GDM1 (cell line): ENCODE data around the gene PCNX1.
"Not testable (repeated sequence)": the region's sequence is repeated elsewhere in the genome, so short reads cannot be mapped to it uniquely, and the experiment has no call there.

Experiments
- DNase-seq: peaks from one replicate; lab custom pipeline; 2025; lab: John Stamatoyannopoulos, UW

The PCNX1 gene

GRCh38 chr14:71129716-71130490 is 222.6 kb downstream of the PCNX1 start:
- DNase-seq, result not testable (repeated sequence)

DNA sequence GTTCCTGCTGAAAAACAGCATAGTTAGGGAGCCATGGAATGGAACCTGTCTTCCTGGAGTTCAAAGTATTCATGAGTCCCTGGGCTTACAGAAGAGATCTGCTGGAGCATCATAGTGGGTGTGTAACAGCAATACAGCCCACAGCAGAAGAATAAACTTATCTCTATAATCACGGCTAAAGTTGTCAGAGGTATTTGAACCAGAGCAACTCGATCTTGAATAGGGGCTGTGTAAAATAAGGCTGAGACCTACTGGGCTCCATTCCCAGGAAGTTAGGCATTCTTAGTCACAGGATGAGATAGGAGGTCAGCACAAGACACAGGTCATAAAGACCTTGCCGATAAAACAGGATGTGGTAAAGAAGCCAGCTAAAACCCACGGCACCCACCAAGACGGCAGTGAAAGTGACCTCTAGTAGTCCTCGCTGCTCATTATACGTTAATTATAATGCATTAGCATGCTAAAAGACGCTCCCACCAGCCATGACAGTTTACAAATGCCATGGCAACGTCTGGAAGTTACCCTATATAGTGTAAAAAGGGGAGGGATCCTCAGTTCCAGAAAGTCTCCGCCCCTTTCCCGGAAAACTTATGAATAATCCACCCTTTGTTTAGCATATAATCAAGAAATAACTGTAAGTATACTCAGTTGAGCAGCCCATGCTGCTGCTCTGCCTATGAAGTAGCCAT is 223.4 kb downstream of the PCNX1 start:
- DNase-seq, result no peak

DNA sequence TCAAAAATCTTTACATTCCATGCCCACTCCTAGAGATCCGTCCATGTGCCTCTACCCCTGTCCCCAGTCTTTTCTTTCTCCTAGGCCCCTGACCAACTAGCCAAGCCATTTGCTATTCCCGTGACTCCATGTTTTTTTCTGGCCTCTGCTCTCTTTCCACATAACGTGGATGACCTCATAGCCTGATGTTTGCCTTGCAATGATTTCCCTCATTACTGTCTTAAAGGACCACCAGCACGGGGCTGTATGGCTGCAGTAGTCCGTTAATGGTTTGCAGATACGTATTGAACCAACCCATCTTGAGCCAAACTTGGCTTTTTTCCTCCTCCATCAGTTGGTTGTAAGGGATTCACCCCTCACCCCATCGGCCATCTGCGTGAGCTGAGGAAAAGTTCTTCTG is 226.0 kb downstream of the PCNX1 start:
- DNase-seq, result no peak

GRCh38 chr14:71135496-71135895 is 228.2 kb downstream of the PCNX1 start:
- DNase-seq, result no peak

DNA sequence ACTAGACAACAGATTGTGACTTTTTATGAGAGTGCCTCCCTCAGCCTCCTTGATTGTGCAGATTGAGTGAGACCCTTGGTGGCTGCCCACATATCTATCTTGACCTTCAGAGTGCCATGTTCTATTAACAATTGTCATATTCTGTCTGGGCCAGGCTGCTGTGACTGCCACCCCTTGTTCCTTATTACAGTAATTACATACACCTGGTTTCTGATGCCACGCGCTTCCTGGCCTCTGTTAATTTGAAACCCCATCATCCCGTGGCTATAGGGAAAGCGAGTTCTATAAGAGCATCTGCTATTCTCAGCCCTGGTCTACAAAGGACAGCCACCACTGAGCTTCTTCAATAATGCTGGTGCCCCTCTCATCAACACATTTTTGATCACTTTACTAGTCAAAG is 228.7 kb downstream of the PCNX1 start:
- DNase-seq, result no peak

- no peak for DNase-seq
Measured at GRCh38 chr14:71136386-71137060, 229.3 kb downstream of the PCNX1 start.

DNA sequence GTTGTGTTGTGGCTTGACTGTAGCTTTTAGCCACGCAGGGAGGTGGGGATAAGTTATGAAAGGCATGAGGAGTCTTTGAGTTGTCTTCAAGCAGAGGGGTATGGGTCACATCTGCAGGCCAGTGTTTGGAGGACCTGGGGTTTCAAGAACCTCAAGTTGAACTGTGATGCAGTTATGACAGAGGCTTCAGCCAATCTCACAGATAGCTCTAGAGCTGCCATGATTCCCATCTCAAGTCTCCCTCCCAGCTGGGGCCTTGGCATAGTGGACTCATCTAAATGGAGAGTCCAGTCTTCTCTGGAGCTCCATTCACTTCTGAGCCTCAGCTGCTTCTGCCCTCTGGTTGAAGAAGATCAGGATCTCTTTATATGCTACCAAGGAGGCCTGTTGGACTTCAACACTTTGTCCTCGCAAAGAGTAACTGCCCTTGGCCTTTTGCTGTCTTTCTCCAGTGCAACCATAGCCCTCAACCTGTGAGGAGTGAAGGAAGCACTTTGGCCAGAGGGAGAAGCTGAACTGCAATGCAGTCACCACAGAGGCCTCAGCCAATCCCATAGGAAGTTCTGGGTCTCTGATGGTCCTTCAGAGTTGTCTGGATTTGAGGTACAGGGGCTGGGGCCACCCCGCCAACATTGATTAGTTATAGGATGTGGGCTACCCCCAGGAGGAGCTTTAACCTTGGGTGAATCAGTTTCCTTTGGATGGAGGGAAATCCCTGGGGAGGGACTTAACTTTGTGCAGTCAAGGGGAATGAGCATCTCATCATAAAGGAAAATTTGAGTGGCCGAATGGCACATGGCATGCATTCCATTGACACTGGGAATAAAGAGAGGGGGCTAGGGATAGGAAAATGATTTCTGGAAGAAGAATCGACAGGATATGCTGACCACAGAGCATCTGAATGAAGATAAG is 230.5 kb downstream of the PCNX1 start:
- DNase-seq, result no peak

DNA sequence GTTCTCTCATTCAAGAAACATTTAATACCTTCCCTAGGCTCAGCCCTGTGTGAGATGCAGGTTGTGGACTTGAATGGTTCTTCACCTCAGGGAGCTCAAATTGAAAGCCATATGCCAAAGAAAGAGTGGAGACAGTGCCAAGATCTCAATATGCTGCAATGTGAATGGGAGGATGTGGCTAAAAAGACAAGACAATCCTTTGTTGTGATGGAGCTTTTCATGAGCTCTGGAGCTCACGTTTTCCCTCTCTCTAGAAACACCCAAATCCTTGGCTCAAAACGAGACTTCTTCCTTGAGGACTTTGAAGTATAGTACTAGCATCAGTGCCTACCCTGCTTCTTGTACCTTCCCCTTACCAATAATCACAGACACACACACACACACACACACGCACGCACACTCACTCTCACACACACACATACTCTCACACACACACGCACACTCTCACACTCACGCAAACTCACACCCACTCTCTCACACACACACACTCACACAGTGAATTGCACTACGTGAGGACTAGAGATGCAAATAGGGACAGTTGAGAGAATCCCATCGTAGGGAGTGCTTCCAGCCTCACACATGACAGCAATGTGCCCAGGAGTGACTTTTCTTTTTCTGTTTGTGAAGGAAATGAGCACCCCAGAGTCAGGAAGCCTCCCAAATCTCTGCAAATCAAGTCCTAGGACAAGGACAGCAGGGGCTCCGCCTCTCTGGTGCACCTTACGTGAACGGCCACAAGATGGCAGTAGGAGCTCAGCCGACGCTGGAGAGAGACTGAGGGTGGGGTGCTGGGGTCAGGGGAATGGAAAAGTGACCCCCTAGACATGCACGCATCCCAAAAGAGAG is 231.4 kb downstream of the PCNX1 start:
- DNase-seq, result peak; percentile 31

GRCh38 chr14:71139294-71139946 is 232.2 kb downstream of the PCNX1 start:
- DNase-seq, result no peak

GRCh38 chr14:71140157-71140556 is 232.9 kb downstream of the PCNX1 start:
- DNase-seq, result no peak

DNA sequence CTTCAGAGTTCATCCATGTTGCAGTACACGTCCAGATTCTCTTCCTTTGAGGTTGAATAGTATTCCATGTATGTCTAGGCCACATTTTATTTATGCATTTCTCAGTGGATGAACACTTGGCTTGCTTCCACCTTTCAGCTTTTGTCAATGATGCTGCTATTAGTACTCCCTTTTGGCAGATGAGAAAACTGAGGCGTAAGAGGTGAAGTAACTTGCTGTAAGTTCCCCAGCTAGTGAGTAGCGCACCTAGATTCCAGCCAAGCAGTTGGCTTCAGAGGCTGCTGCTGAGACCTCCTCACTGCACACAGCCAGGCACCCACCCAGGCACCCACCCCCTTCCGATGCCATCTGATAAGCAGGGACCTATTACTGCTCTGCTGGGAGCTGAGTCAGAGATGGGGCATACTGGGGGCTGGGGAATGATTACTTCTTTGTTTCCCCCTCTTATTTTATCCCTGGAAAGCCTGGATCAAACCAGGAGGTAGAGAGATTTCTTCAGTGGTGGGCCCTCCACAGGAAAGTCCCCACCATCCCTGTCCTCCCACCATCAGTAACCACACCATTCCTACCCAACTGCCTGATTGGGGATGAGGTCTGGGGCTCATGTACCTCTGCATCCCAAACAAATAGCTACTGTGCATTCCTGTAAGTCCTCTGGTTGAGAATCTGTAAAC is 234.6 kb downstream of the PCNX1 start:
- DNase-seq, result no peak

- DNase-seq, result no peak
Measured at GRCh38 chr14:71142375-71143038, 235.2 kb downstream of the PCNX1 start.

- no peak for DNase-seq
Measured at GRCh38 chr14:71143381-71144290, 236.4 kb downstream of the PCNX1 start.

GRCh38 chr14:71147335-71147734 is 240.1 kb downstream of the PCNX1 start:
- not testable (repeated sequence) for DNase-seq

- no peak for DNase-seq
Measured at GRCh38 chr14:71148627-71149026, 241.4 kb downstream of the PCNX1 start.

DNA sequence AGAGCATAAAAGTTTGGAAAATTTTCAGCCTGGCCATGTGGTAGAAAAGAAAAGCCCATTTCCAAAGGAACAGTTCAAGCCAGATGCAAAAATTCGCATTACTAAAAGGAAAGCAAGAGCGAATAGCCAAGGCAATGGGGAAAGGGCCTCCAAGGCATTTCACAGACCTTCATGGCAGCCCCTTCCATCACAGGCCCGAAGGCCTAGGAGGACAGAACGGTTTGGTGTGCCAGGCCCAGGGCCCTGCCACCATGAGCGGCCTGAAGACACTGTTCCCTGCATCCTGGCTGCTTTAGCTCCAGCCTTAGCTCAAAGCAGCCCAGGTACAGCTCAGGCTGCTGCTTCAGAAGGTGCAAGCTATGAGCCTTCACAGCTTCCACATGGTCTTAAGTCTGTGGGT is 243.5 kb downstream of the PCNX1 start:
- DNase-seq, result no peak

DNA sequence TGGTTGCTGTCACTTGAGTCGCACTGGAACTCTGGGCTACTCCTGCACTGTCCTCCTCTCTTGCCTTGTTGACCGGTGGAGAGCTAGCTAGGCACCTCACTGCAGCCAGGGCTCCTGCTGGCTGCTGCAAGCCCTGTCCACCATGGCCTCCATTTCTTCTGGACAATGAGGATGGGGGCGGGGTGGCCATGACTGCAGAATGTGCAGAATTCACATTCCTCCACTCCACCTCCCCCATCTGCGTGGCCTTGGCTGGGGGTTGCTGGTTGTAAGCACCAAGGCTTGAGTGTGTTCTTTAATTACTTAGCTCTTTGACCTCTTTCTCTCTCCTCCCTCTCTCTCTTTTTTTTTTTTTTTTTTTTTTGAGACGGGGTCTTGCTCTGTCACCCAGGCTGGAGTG is 248.5 kb downstream of the PCNX1 start:
- no peak for DNase-seq
